ENCODE measurements around the gene KRTCAP3.

GRCh38 chr2:27445615-27446014 is 3.4 kb downstream of the KRTCAP3 start:
- TF ChIP-seq CTCF (IDR thresholded peaks at IDR 0.05; ENCODE audit: insufficient read depth, low read depth, low read length) (no peak), EZH2 (IDR thresholded peaks at IDR 0.05; ENCODE audit: insufficient read depth, low read length) (no peak)
